DOHH2 (cell line): Measurements from ENCODE around the gene ADNP2.

ENCODE experiments used
- EZH2phosphoT487 ChIP-seq: fragments of 200-600 bp; sonication (generic); IDR thresholded peaks from 2 replicates; pipeline ENCODE4 v1.6.1; 2017; ENCODE audit warnings: borderline replicate concordance, mild to moderate bottlenecking, antibody characterized with exemption, low read length, moderate library complexity, mixed read lengths
- TF ChIP-seq, protein P1 (sequence below): fragments of 200-600 bp; sonication (generic); IDR thresholded peaks from one replicate; pipeline ENCODE4 v1.5.1; 2014; ENCODE audit warnings: antibody characterized with exemption, mild to moderate bottlenecking, low read depth, low read length; ENCODE audit not compliant: poor library complexity, severe bottlenecking

DNA sequence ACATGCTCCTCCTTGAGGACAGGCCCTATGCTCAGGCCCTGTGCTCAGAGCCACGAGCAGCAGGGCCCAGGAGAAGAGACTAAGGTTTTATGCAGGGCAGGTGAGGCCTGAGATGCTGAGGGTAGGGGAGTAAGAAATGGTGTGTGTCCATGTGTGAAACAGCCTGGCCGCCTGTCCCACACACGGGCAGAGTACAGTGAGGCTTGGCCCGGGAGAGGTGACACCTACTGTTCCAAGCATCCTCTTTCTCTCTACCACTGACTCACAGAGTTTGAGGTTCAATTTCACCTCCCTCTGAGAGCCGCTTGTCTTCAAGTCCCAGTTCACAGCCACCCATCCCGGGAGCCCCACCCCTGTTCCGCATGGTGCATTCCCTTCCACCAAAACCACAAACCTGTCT is 54.1 kb downstream of the ADNP2 start:
- TF ChIP-seq, protein P1, sequence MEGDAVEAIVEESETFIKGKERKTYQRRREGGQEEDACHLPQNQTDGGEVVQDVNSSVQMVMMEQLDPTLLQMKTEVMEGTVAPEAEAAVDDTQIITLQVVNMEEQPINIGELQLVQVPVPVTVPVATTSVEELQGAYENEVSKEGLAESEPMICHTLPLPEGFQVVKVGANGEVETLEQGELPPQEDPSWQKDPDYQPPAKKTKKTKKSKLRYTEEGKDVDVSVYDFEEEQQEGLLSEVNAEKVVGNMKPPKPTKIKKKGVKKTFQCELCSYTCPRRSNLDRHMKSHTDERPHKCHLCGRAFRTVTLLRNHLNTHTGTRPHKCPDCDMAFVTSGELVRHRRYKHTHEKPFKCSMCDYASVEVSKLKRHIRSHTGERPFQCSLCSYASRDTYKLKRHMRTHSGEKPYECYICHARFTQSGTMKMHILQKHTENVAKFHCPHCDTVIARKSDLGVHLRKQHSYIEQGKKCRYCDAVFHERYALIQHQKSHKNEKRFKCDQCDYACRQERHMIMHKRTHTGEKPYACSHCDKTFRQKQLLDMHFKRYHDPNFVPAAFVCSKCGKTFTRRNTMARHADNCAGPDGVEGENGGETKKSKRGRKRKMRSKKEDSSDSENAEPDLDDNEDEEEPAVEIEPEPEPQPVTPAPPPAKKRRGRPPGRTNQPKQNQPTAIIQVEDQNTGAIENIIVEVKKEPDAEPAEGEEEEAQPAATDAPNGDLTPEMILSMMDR = no peak
- no peak for TF ChIP-seq EZH2phosphoT487
